CD4-positive, alpha-beta memory T cell (primary cell): ENCODE data around the gene C6orf120. TPM values are rescaled to one million over a fixed set of nuclear protein-coding genes. Genes with fewer than 3 reads are reported as not detected.
A peak's percentile ranks its signal among the peaks of the same experiment; 100 is the strongest.

ENCODE experiments used
- CTCF ChIA-PET: fragments of 350-600 bp; sonication (Branson Sonifier 250); formaldehyde crosslinking; loops from one replicate; lab custom pipeline; 2021; ENCODE audit warnings: inconsistent platforms; ENCODE audit not compliant: partially characterized antibody; lab: Charles Lee
- POLR2A ChIA-PET: fragments of 350-600 bp; sonication (Branson Sonifier 250); formaldehyde crosslinking; loops from one replicate; lab custom pipeline; 2021; ENCODE audit not compliant: partially characterized antibody; lab: Charles Lee
- DNase-seq, 5 donors: peaks; one replicate each; pipeline versions ENCODE4 v3.0.0 to v3.0.0-alpha.2; 2020 to 2022; ENCODE audit warnings: mixed read lengths in 1 of 5
- H3K27ac ChIP-seq: one replicate; pipeline ENCODE4 v1.7.0; 2013; ENCODE audit warnings: low read depth, low read length
- H3K27me3 ChIP-seq: 2 replicates; pipeline ENCODE4 v1.7.0; 2013; ENCODE audit warnings: mild to moderate bottlenecking, low read length, moderate library complexity; ENCODE audit not compliant: insufficient read depth
- H3K36me3 ChIP-seq: 2 replicates; pipeline ENCODE4 v1.7.0; 2013; ENCODE audit warnings: mild to moderate bottlenecking, low read length, moderate library complexity; ENCODE audit not compliant: insufficient read depth
- H3K4me1 ChIP-seq: 2 replicates; pipeline ENCODE4 v1.7.0; 2013; ENCODE audit warnings: mild to moderate bottlenecking, low read length, moderate library complexity; ENCODE audit not compliant: insufficient read depth
- H3K4me3 ChIP-seq, 2 donors: one replicate each; pipeline ENCODE4 v1.7.0; 2013; ENCODE audit warnings: low read length in 2 of 2, mild to moderate bottlenecking in 1 of 2
- H3K9me3 ChIP-seq, 2 donors: one replicate each; pipeline ENCODE4 v1.7.0; 2013; ENCODE audit warnings: low read length in 2 of 2, control low read depth in 1 of 2; ENCODE audit not compliant: control insufficient read depth in 1 of 2
- H3K27ac Mint-ChIP-seq, 7 donors: one replicate each; pipeline ENCODE4 v1.8.0; 2020 to 2021; ENCODE audit warnings: mixed read lengths in 7 of 7, mild to moderate bottlenecking in 6 of 7, inconsistent platforms in 3 of 7, moderate library complexity in 3 of 7
- H3K27me3 Mint-ChIP-seq, 2 donors: one replicate each; pipeline ENCODE4 v1.8.0; 2020 to 2021; ENCODE audit warnings: mixed read lengths in 2 of 2
- H3K36me3 Mint-ChIP-seq, 2 donors: one replicate each; pipeline ENCODE4 v1.8.0; 2020 to 2021; ENCODE audit warnings: mixed read lengths in 2 of 2, inconsistent platforms in 1 of 2, mild to moderate bottlenecking in 1 of 2
- H3K4me1 Mint-ChIP-seq, 4 donors: one replicate each; pipeline ENCODE4 v1.8.0; 2020 to 2021; ENCODE audit warnings: mixed read lengths in 4 of 4, mild to moderate bottlenecking in 1 of 4
- H3K4me3 Mint-ChIP-seq, 8 donors: one replicate each; pipeline ENCODE4 v1.8.0; 2020 to 2021; ENCODE audit warnings: mixed read lengths in 8 of 8, mild to moderate bottlenecking in 7 of 8, moderate library complexity in 6 of 8, inconsistent platforms in 3 of 8
- H3K9me3 Mint-ChIP-seq, 8 donors: one replicate each; pipeline ENCODE4 v1.8.0; 2020 to 2021; ENCODE audit warnings: mixed read lengths in 8 of 8, mild to moderate bottlenecking in 5 of 8, inconsistent platforms in 3 of 8, moderate library complexity in 1 of 8
- intact Hi-C: fragments of 100-400 bp; cut with micrococcal nuclease; formaldehyde crosslinking; loops from one replicate; pipeline ENCODE4 v1.15.1; 2023
- polyA plus RNA-seq, 2 donors: library from polyadenylated mRNA; unstranded; fragments of 300-500 nt; fragmentation: Illumina TruSeq; gene quantifications; one replicate each; pipeline ENCODE4 v1.2.3, GENCODE V29; 2021
- total RNA-seq, 2 experiments: library from RNA; stranded (reverse); gene quantifications; one replicate each; pipeline ENCODE4 v1.2.3, GENCODE V29; 2021

C6orf120 gene
- 10 to 100 TPM; 32.9 to 35.9 TPM for total RNA-seq
- 10 to 100 TPM in 1 of 2 donors, 1 to 10 TPM in 1; 8.3 to 11.0 TPM for polyA plus RNA-seq

GRCh38 chr6:169701954-169702839 is at the start of gene C6orf120, which contains the start of gene WDR27:
C6orf120 (plus strand) TSS chr6:169702126; CDS start chr6:169702460, 334 bp downstream.
WDR27 (minus strand) TSS chr6:169702029; CDS start chr6:169689005, 13,024 bp downstream.
- Mint-ChIP-seq H3K27me3 (no peaks in the 10 kb centered on the region), H3K4me1 (peaks cover 32 to 79% (median 52%) of the 10 kb centered on the region in 4 donors), H3K9me3 (no peaks in the 10 kb centered on the region), H3K4me3 (peak within 1 kb of the TSS; percentile 91 to 97 (median 93)), H3K36me3 (peaks cover 0 to 31% of the 10 kb centered on the region in 2 donors), H3K27ac (peak within 1 kb of the TSS; percentile 92 to 97 (median 96))
- H3K36me3 ChIP-seq, result no peaks in the 10 kb centered on the region
- H3K27ac ChIP-seq, result peak within 1 kb of the TSS; percentile 94
- CTCF ChIA-PET, result interaction anchor here (0.8 to 3.1 kb wide), 3 partner anchors 15 to 49 kb away, joined by 3 to 15 read pairs (median 4); partner anchors contain the start of genes DYNLT2 and ERMARD
- H3K4me1 ChIP-seq, result peaks cover 50% of the 10 kb centered on the region
- H3K4me3 ChIP-seq, result peak within 1 kb of the TSS; percentile 76 to 98
- intact Hi-C loops, result loop anchor here (1.0 to 10.0 kb wide), 7 partner anchors 21 to 882 kb away; partner anchors contain the start of genes DYNLT2, ERMARD, FAM120B and PDCD2
- DNase-seq, result peak; percentile 96 to 98 (median 96)
- POLR2A ChIA-PET, result interaction anchor here (0.8 to 6.7 kb wide), 15 partner anchors 10 to 1872 kb away, joined by 3 to 279 read pairs (median 6); partner anchors contain the start of genes DYNLT2, ERMARD, PDCD2 and PHF10
- no peaks in the 10 kb centered on the region for H3K9me3 ChIP-seq
- H3K27me3 ChIP-seq, result no peaks in the 10 kb centered on the region

- no peaks in the 10 kb centered on the region for H3K27me3 ChIP-seq
- peaks cover 0 to 2% (median 0%) of the 10 kb centered on the region in 8 donors for H3K9me3 Mint-ChIP-seq
- peak overlapping the region in 1 of 7 donors; percentile 38 for H3K27ac Mint-ChIP-seq
- H3K36me3 ChIP-seq, result no peaks in the 10 kb centered on the region
- peaks cover 0 to 17% (median 10%) of the 10 kb centered on the region in 4 donors for H3K4me1 Mint-ChIP-seq
- no peak overlapping the region for H3K4me3 ChIP-seq
- H3K4me1 ChIP-seq, result peaks cover 4% of the 10 kb centered on the region
- H3K4me3 Mint-ChIP-seq, result peak overlapping the region in 1 of 8 donors; percentile 15
- ChIA-PET CTCF (no interaction called here), POLR2A (interaction anchor here (3.4 kb wide), 1 partner anchor 49 kb away, joined by 15 read pairs; the partner anchor contains the start of genes C6orf120 and WDR27)
- DNase-seq, result no peak
- H3K36me3 Mint-ChIP-seq, result peaks cover 7 to 13% of the 10 kb centered on the region in 2 donors
- H3K27ac ChIP-seq, result no peak overlapping the region
- no peaks in the 10 kb centered on the region for H3K9me3 ChIP-seq
- no peaks in the 10 kb centered on the region for H3K27me3 Mint-ChIP-seq
- intact Hi-C loops, result loop anchor here (5.0 kb wide), 1 partner anchor 771 kb away; no protein-coding TSS in a partner anchor
Observed at GRCh38 chr6:169652896-169653295, 49.0 kb upstream of the C6orf120 start.

- no peak overlapping the region for H3K27ac ChIP-seq
- CTCF ChIA-PET, result interaction anchor here (1.6 kb wide), 1 partner anchor 235 kb away, joined by 5 read pairs; no protein-coding TSS in a partner anchor
- intact Hi-C loops, result loop anchor here (1.0 to 5.0 kb wide), 6 partner anchors 48 to 771 kb away; partner anchors contain the start of genes DYNLT2, ERMARD and PHF10
Observed at GRCh38 chr6:169653691-169654090, 48.2 kb upstream of the C6orf120 start.

GRCh38 chr6:169654598-169655391 is 47.1 kb upstream of the C6orf120 start:
- peak overlapping the region in 1 of 2 donors; percentile 81 for H3K4me3 ChIP-seq
- Mint-ChIP-seq H3K27ac (peak overlapping the region; percentile 78 to 96 (median 83)), H3K36me3 (peaks cover 13 to 17% of the 10 kb centered on the region in 2 donors), H3K27me3 (no peaks in the 10 kb centered on the region), H3K9me3 (peaks cover 0 to 2% (median 0%) of the 10 kb centered on the region in 8 donors), H3K4me1 (peaks cover 0 to 17% (median 10%) of the 10 kb centered on the region in 4 donors), H3K4me3 (peak overlapping the region; percentile 85 to 93 (median 92))
- H3K27ac ChIP-seq, result peak overlapping the region; percentile 47
- no peaks in the 10 kb centered on the region for H3K27me3 ChIP-seq
- ChIA-PET CTCF (interaction anchor here (1.6 kb wide), 1 partner anchor 236 kb away, joined by 5 read pairs; no protein-coding TSS in a partner anchor), POLR2A (interaction anchor here (1.0 to 3.4 kb wide), 2 partner anchors 47 to 94 kb away, joined by 3 to 15 read pairs; partner anchors contain the start of genes C6orf120 and WDR27)
- intact Hi-C loops, result loop anchor here (1.0 to 5.0 kb wide), 6 partner anchors 47 to 772 kb away; partner anchors contain the start of genes DYNLT2, ERMARD and PHF10
- H3K36me3 ChIP-seq, result no peaks in the 10 kb centered on the region
- peaks cover 4% of the 10 kb centered on the region for H3K4me1 ChIP-seq
- DNase-seq, result peak; percentile 73 to 81 (median 78)
- H3K9me3 ChIP-seq, result no peaks in the 10 kb centered on the region

More at GRCh38 chr6:169653691-169654090, 48.2 kb upstream of the C6orf120 start:
- peaks cover 4% of the 10 kb centered on the region for H3K4me1 ChIP-seq
- H3K4me3 ChIP-seq, result no peak overlapping the region
- Mint-ChIP-seq H3K36me3 (peaks cover 8 to 13% of the 10 kb centered on the region in 2 donors), H3K4me1 (peaks cover 0 to 17% (median 10%) of the 10 kb centered on the region in 4 donors), H3K9me3 (peaks cover 0 to 2% (median 0%) of the 10 kb centered on the region in 8 donors), H3K4me3 (peak overlapping the region in 4 of 8 donors; percentile 85 to 93 (median 88)), H3K27me3 (no peaks in the 10 kb centered on the region), H3K27ac (peak overlapping the region in 5 of 7 donors; percentile 78 to 96 (median 83))
- H3K9me3 ChIP-seq, result no peaks in the 10 kb centered on the region
- DNase-seq, result no peak
- no peaks in the 10 kb centered on the region for H3K27me3 ChIP-seq
- POLR2A ChIA-PET, result interaction anchor here (3.4 kb wide), 1 partner anchor 48 kb away, joined by 15 read pairs; the partner anchor contains the start of genes C6orf120 and WDR27
- H3K36me3 ChIP-seq, result no peaks in the 10 kb centered on the region

GRCh38 chr6:169656546-169657283 is 45.2 kb upstream of the C6orf120 start:
- H3K36me3 ChIP-seq, result no peaks in the 10 kb centered on the region
- peaks cover 15% of the 10 kb centered on the region in 2 donors for H3K36me3 Mint-ChIP-seq
- no peak overlapping the region for H3K4me3 Mint-ChIP-seq
- DNase-seq, result no peak
- H3K27ac Mint-ChIP-seq, result no peak overlapping the region
- H3K27ac ChIP-seq, result no peak overlapping the region
- intact Hi-C loops, result no loop called here
- H3K4me1 Mint-ChIP-seq, result peaks cover 0 to 17% (median 10%) of the 10 kb centered on the region in 4 donors
- no peaks in the 10 kb centered on the region for H3K27me3 Mint-ChIP-seq
- ChIA-PET POLR2A (no interaction called here), CTCF (no interaction called here)
- H3K27me3 ChIP-seq, result no peaks in the 10 kb centered on the region
- no peak overlapping the region for H3K4me3 ChIP-seq
- H3K9me3 ChIP-seq, result no peaks in the 10 kb centered on the region
- H3K9me3 Mint-ChIP-seq, result peaks cover 0 to 2% (median 0%) of the 10 kb centered on the region in 8 donors
- peaks cover 4% of the 10 kb centered on the region for H3K4me1 ChIP-seq

- H3K36me3 ChIP-seq, result no peaks in the 10 kb centered on the region
- H3K9me3 ChIP-seq, result no peaks in the 10 kb centered on the region
- Mint-ChIP-seq H3K27me3 (no peaks in the 10 kb centered on the region), H3K4me1 (peaks cover 0 to 17% (median 10%) of the 10 kb centered on the region in 4 donors), H3K4me3 (no peak overlapping the region), H3K27ac (no peak overlapping the region), H3K36me3 (peaks cover 13 to 17% of the 10 kb centered on the region in 2 donors), H3K9me3 (peaks cover 0 to 2% (median 0%) of the 10 kb centered on the region in 8 donors)
- ChIA-PET POLR2A (no interaction called here), CTCF (no interaction called here)
- intact Hi-C loops, result no loop called here
- H3K4me3 ChIP-seq, result no peak overlapping the region
- no peak overlapping the region for H3K27ac ChIP-seq
- H3K27me3 ChIP-seq, result no peaks in the 10 kb centered on the region
- peaks cover 4% of the 10 kb centered on the region for H3K4me1 ChIP-seq
- DNase-seq, result no peak
Observed at GRCh38 chr6:169657284-169657610, 44.7 kb upstream of the C6orf120 start.
